Endodermal cell (in vitro differentiated cells): ENCODE results near the gene RNF181. TPM values are rescaled to one million over a fixed set of nuclear protein-coding genes. Genes with fewer than 3 reads are reported as not detected.

Experiments used
- DNase-seq: peaks from one replicate; pipeline ENCODE4 v3.0.0-alpha.2; 2017
- H3K27ac ChIP-seq: 2 replicates; pipeline ENCODE4 v1.5.1; 2013; ENCODE audit warnings: mild to moderate bottlenecking, low read depth, low read length, moderate library complexity
- H3K27me3 ChIP-seq: 2 replicates; pipeline ENCODE4 v1.6.1; 2013; ENCODE audit warnings: mild to moderate bottlenecking, low read length, moderate library complexity; ENCODE audit not compliant: insufficient read depth, control insufficient read depth, poor library complexity, severe bottlenecking
- H3K36me3 ChIP-seq: 2 replicates; pipeline ENCODE4 v1.7.0; 2013; ENCODE audit warnings: mild to moderate bottlenecking, low read length, moderate library complexity; ENCODE audit not compliant: control insufficient read depth, insufficient read depth
- H3K4me1 ChIP-seq: one replicate; pipeline ENCODE4 v1.7.0; 2013; ENCODE audit warnings: low read length; ENCODE audit not compliant: control insufficient read depth, insufficient read depth
- H3K4me3 ChIP-seq: 2 replicates; pipeline ENCODE4 v1.5.1; 2013; ENCODE audit warnings: mild to moderate bottlenecking, low read length, moderate library complexity
- H3K9ac ChIP-seq: 2 replicates; pipeline ENCODE4 v1.6.1; 2013; ENCODE audit warnings: mild to moderate bottlenecking, low read length, moderate library complexity; ENCODE audit not compliant: poor library complexity, severe bottlenecking; ENCODE audit errors: extremely low read depth
- H3K9me3 ChIP-seq: 2 replicates; pipeline ENCODE4 v1.6.1; 2013; ENCODE audit warnings: mild to moderate bottlenecking, low read length, moderate library complexity; ENCODE audit not compliant: control insufficient read depth
- H3K27ac Mint-ChIP-seq: 2 replicates; pipeline ENCODE4 v1.8.0; 2020; ENCODE audit warnings: mixed read lengths
- H3K27me3 Mint-ChIP-seq: 2 replicates; pipeline ENCODE4 v1.8.0; 2021; ENCODE audit warnings: mild to moderate bottlenecking, mixed read lengths; ENCODE audit not compliant: insufficient read depth
- H3K36me3 Mint-ChIP-seq: 2 replicates; pipeline ENCODE4 v1.8.0; 2020; ENCODE audit warnings: low read depth, mixed read lengths
- H3K4me1 Mint-ChIP-seq: 2 replicates; pipeline ENCODE4 v1.8.0; 2020; ENCODE audit warnings: mixed read lengths
- H3K4me3 Mint-ChIP-seq: 2 replicates; pipeline ENCODE4 v1.8.0; 2020; ENCODE audit warnings: mild to moderate bottlenecking, moderate library complexity, mixed read lengths
- H3K9me3 Mint-ChIP-seq: 2 replicates; pipeline ENCODE4 v1.8.0; 2020; ENCODE audit warnings: mild to moderate bottlenecking, mixed read lengths
- WGBS, 2 experiments: methylation state at CpG; one replicate each; pipeline versions ENCODE4 v1.1.5 to v1.1.7; 2013; ENCODE audit warnings: missing lambda C conversion rate in 2 of 2, mixed read lengths in 1 of 2; ENCODE audit not compliant: insufficient coverage in 1 of 2, insufficient read length in 1 of 2; 5-methylcytosine and 5-hydroxymethylcytosine counted together
- total RNA-seq, 2 donors: library from RNA; stranded (reverse); fragmentation: NEBNext Ultra II Directional in 1 of 2; extraction: Animal tissue kit (Norgen Biotek cat#: 25700) in 1 of 2; gene quantifications; 2 replicates in 1 of 2; 3 replicates in 1 of 2; pipeline ENCODE4 v1.2.1, GENCODE V29; 2021
- TF ChIP-seq, protein P1 (sequence below): fragments of 200-600 bp; sonication (generic); conservative IDR thresholded peaks from 2 replicates; pipeline ENCODE4 v1.5.0; 2021; ENCODE audit warnings: antibody characterized with exemption, mild to moderate bottlenecking

The RNF181 gene
- total RNA-seq, 2 donors from 2014 or later = 113 to 118 TPM

DNA sequence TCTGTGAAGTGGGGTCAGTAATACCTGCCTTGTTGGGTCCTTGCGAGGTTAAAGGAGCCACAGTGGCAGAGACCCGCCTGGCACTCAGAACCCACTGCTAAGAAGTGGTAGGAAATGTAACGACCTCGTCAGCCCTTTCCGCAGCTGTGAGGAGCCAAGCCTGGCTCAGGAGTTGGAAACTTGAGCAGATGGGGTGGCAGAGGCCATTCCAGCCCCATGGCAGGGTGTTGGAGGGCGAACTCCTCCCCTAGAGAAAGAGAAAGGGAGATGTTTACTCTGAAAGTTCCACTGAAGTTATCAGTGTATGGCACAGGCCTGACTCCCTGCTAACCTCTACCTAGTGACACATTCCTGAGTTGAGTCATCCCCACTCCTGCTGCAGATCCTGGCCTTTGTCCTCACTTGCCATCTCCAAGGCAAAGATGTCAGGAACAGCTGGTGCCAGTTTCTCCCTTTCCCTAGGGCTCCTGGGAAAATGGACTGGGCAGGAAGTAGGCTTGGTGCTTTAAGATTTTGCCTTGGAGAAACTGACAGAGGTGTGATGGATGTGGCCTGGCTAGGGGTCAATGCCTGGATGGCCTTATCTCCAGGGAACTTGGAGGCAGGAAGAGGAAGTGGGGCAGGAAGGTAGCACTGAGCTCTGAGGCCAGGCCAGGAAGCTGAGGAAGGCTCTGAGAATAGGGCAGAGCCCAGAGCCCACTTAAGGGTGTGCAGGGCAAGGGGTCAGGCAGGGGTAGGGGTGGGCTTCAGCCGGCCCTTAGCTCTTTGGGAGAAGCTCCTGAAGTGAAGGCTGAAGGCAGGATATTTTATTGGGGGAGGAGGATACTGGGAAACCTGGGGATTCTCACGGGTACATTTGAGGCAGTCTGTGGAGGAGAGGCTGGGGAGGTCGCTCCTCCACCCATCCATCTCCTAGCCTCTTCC is 10.4 kb upstream of the RNF181 start:
- H3K27me3 Mint-ChIP-seq = peaks cover 2% of the 10 kb centered on the region
- Histone ChIP-seq H3K27ac (peak overlapping the region; percentile 18), H3K4me3 (no peak overlapping the region), H3K27me3 (no peaks in the 10 kb centered on the region), H3K4me1 (peaks cover 5% of the 10 kb centered on the region), H3K9ac (no peak overlapping the region), H3K36me3 (peaks cover 45% of the 10 kb centered on the region), H3K9me3 (no peaks in the 10 kb centered on the region)
- no peaks in the 10 kb centered on the region for H3K9me3 Mint-ChIP-seq
- TF ChIP-seq, protein P1, sequence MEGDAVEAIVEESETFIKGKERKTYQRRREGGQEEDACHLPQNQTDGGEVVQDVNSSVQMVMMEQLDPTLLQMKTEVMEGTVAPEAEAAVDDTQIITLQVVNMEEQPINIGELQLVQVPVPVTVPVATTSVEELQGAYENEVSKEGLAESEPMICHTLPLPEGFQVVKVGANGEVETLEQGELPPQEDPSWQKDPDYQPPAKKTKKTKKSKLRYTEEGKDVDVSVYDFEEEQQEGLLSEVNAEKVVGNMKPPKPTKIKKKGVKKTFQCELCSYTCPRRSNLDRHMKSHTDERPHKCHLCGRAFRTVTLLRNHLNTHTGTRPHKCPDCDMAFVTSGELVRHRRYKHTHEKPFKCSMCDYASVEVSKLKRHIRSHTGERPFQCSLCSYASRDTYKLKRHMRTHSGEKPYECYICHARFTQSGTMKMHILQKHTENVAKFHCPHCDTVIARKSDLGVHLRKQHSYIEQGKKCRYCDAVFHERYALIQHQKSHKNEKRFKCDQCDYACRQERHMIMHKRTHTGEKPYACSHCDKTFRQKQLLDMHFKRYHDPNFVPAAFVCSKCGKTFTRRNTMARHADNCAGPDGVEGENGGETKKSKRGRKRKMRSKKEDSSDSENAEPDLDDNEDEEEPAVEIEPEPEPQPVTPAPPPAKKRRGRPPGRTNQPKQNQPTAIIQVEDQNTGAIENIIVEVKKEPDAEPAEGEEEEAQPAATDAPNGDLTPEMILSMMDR = no peak
- H3K27ac Mint-ChIP-seq = peak overlapping the region; percentile 70
- H3K4me1 Mint-ChIP-seq = peaks cover 21% of the 10 kb centered on the region
- peak overlapping the region; percentile 36 for H3K4me3 Mint-ChIP-seq
- WGBS, 2 experiments = 74 to 85% methylated on average over 7 to 9 of the region's 9 CpGs
- DNase-seq = no peak
- peaks cover 23% of the 10 kb centered on the region for H3K36me3 Mint-ChIP-seq

DNA sequence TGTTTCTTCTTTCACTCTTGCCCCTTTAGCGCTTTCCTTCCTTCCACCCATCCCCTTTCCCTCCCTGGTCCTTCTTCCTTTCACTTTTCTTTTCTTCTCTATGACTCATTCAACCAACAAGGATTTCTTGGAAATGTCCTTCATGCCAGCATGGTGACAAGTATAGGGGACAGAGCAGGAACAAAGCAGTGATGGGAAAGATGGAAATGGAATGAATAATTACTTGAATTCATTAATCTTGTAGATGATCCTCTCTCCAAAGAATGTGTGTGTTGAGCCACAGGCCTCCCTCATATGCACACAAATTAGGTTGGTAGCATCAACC is 9.8 kb upstream of the RNF181 start:
- H3K36me3 ChIP-seq = peaks cover 40% of the 10 kb centered on the region
- Mint-ChIP-seq H3K9me3 (no peaks in the 10 kb centered on the region), H3K4me1 (peaks cover 24% of the 10 kb centered on the region), H3K4me3 (no peak overlapping the region), H3K27me3 (peaks cover 2% of the 10 kb centered on the region), H3K27ac (no peak overlapping the region), H3K36me3 (peaks cover 23% of the 10 kb centered on the region)
- H3K27ac ChIP-seq = no peak overlapping the region
- no peaks in the 10 kb centered on the region for H3K9me3 ChIP-seq
- 89% methylated on average over 1 of the region's 1 CpG; no CpG with 5 or more reads in 1 of the 2 experiments for WGBS, 2 experiments
- TF ChIP-seq, protein P1 = no peak
- no peak overlapping the region for H3K9ac ChIP-seq
- no peaks in the 10 kb centered on the region for H3K27me3 ChIP-seq
- peaks cover 3% of the 10 kb centered on the region for H3K4me1 ChIP-seq
- no peak overlapping the region for H3K4me3 ChIP-seq
- DNase-seq = no peak

DNA sequence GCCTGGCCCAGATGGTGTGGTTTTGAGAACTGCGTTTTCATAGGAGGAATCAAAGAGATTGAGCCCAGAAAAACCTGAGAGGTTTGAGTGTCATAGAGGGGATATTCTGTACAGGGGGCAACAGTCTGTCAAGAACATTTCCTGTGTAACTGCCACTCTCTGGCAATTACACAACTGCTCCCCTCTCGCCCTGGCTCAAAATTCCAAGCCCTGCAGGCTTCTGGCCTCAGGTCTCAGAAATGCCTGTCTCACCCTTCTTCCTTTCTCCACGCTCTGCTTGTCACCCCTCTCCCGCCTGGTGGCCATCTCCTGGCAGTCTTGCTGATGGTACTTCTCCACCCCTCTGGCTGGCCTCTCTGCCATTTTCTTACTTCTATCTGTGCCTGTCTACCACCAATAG is 7.3 kb upstream of the RNF181 start:
- Mint-ChIP-seq H3K36me3 (peaks cover 8% of the 10 kb centered on the region), H3K9me3 (no peaks in the 10 kb centered on the region), H3K4me1 (peaks cover 22% of the 10 kb centered on the region), H3K27me3 (peaks cover 2% of the 10 kb centered on the region), H3K4me3 (no peak overlapping the region), H3K27ac (no peak overlapping the region)
- H3K9me3 ChIP-seq = no peaks in the 10 kb centered on the region
- H3K4me1 ChIP-seq = peaks cover 3% of the 10 kb centered on the region
- 78 to 87% methylated on average over 3 to 4 of the region's 4 CpGs for WGBS, 2 experiments
- DNase-seq = no peak
- no peak overlapping the region for H3K27ac ChIP-seq
- no peak overlapping the region for H3K4me3 ChIP-seq
- TF ChIP-seq, protein P1 = no peak
- no peak overlapping the region for H3K9ac ChIP-seq
- H3K36me3 ChIP-seq = peaks cover 15% of the 10 kb centered on the region
- no peaks in the 10 kb centered on the region for H3K27me3 ChIP-seq
